T-cell (primary cell): Measurements from ENCODE around the gene VSTM4. TPM values are rescaled to one million over a fixed set of nuclear protein-coding genes. Genes with fewer than 3 reads are reported as not detected.

Source experiments
- ATAC-seq, 4 experiments: fragments of 200-7000 bp in 3 of 4; fragments of 150-1000 bp in 1 of 4; cut with Tn5 transposase; replicated peaks in 1 of 4; 1 replicate in 3 of 4; 2 replicates in 1 of 4; pipeline ENCODE4 v1.10.0; 2021; ENCODE audit warnings: moderate library complexity in 3 of 4, mild to moderate bottlenecking in 2 of 4, moderate number of reproducible peaks in 1 of 4
- CTCF ChIA-PET, 2 donors: fragments of 300-600 bp; sonication (Branson Sonifier 250); formaldehyde crosslinking; loops; one replicate each; lab custom pipeline; 2022; ENCODE audit warnings: antibody characterized with exemption in 2 of 2; lab: Charles Lee
- POLR2A ChIA-PET, 2 donors: fragments of 300-600 bp; sonication (Branson Sonifier 250); formaldehyde crosslinking; loops; one replicate each; lab custom pipeline; 2022; ENCODE audit warnings: antibody characterized with exemption in 2 of 2; lab: Charles Lee
- DNase-seq, 35 experiments: peaks; one replicate each; pipeline versions ENCODE4 v3.0.0 to v3.0.0-alpha.2; 2013 to 2023
- H3K27ac ChIP-seq: one replicate; pipeline ENCODE4 v1.5.1; 2013; ENCODE audit warnings: low read length
- H3K27me3 ChIP-seq, 2 experiments: replicated peaks in 1 of 2; 1 replicate in 1 of 2; 2 replicates in 1 of 2; pipeline versions ENCODE4 v1.6.1 to v1.7.0; 2013; ENCODE audit warnings: low read length in 1 of 2, mixed read lengths in 1 of 2; ENCODE audit not compliant: control insufficient read depth in 2 of 2, insufficient read depth in 2 of 2; ENCODE audit errors: extremely low read depth in 1 of 2
- H3K36me3 ChIP-seq, 2 donors: 1 replicate in 1 of 2; 2 replicates in 1 of 2; pipeline versions ENCODE4 v1.6.1 to v1.7.0; 2013; ENCODE audit warnings: low read length in 1 of 2; ENCODE audit not compliant: control insufficient read depth in 2 of 2, insufficient read depth in 1 of 2; ENCODE audit errors: extremely low read depth in 1 of 2
- H3K4me1 ChIP-seq, 2 experiments: 1 replicate in 1 of 2; 2 replicates in 1 of 2; pipeline versions ENCODE4 v1.6.1 to v1.7.0; 2013; ENCODE audit warnings: low read length in 2 of 2, mixed read lengths in 1 of 2; ENCODE audit not compliant: insufficient read depth in 2 of 2, control insufficient read depth in 1 of 2; ENCODE audit errors: extremely low read depth in 1 of 2
- H3K4me3 ChIP-seq, 2 donors: 1 replicate in 1 of 2; 2 replicates in 1 of 2; pipeline versions ENCODE4 v1.5.1 to v1.7.0; 2013; ENCODE audit warnings: mild to moderate bottlenecking in 2 of 2, low read length in 1 of 2, moderate library complexity in 1 of 2; ENCODE audit not compliant: control insufficient read depth in 1 of 2; ENCODE audit errors: extremely low read depth in 1 of 2
- H3K9me3 ChIP-seq: 2 replicates; pipeline ENCODE4 v1.7.0; 2013
- H3K27ac Mint-ChIP-seq, 2 donors: one replicate each; pipeline ENCODE4 v1.8.0; 2020 to 2021; ENCODE audit warnings: mild to moderate bottlenecking in 2 of 2, mixed read lengths in 2 of 2
- H3K27me3 Mint-ChIP-seq, 2 donors: one replicate each; pipeline ENCODE4 v1.8.0; 2021 to 2022; ENCODE audit warnings: mixed read lengths in 2 of 2
- H3K36me3 Mint-ChIP-seq: one replicate; pipeline ENCODE4 v1.8.0; 2021; ENCODE audit warnings: mixed read lengths
- H3K4me1 Mint-ChIP-seq, 3 donors: one replicate each; pipeline ENCODE4 v1.8.0; 2020 to 2022; ENCODE audit warnings: mixed read lengths in 3 of 3, mild to moderate bottlenecking in 1 of 3
- H3K4me3 Mint-ChIP-seq, 3 donors: one replicate each; pipeline ENCODE4 v1.8.0; 2020 to 2022; ENCODE audit warnings: mild to moderate bottlenecking in 3 of 3, mixed read lengths in 3 of 3, moderate library complexity in 3 of 3
- H3K9me3 Mint-ChIP-seq, 3 donors: one replicate each; pipeline ENCODE4 v1.8.0; 2020 to 2022; ENCODE audit warnings: mixed read lengths in 3 of 3
- WGBS: methylation state at CpG from one replicate; pipeline ENCODE4 v1.1.5; 2013; ENCODE audit warnings: missing lambda C conversion rate; ENCODE audit not compliant: insufficient coverage; 5-methylcytosine and 5-hydroxymethylcytosine counted together
- total RNA-seq, 35 experiments: library from RNA in 6 of 35; stranded (reverse) in 6 of 35; fragments of 120-200 nt in 1 of 35; gene quantifications; one replicate each; pipeline versions ENCODE4 v1.2.1 to v1.2.4 and lab custom pipeline; 2013 to 2026

VSTM4 gene
- total RNA-seq, 5 donors from 2014 or later (not counting 1 experiment from before 2014, with no cell fraction given) = 0.09 to 0.19 (median 0.10) TPM; not detected in 2

GRCh38 chr10:49039409-49039808 is 75.9 kb downstream of the VSTM4 start:
- peaks cover 0 to 4% of the 10 kb centered on the region in 2 experiments for H3K27me3 ChIP-seq
- 100% methylated on average over 3 of the region's 7 CpGs for WGBS
- no peak overlapping the region for H3K27ac Mint-ChIP-seq
- H3K9me3 Mint-ChIP-seq = no peaks in the 10 kb centered on the region
- no peaks in the 10 kb centered on the region for H3K36me3 ChIP-seq
- peaks cover 4 to 8% of the 10 kb centered on the region in 2 donors for H3K27me3 Mint-ChIP-seq
- DNase-seq (no peak), ATAC-seq (no peak)
- H3K4me1 ChIP-seq = no peaks in the 10 kb centered on the region
- no peaks in the 10 kb centered on the region for H3K9me3 ChIP-seq
- H3K27ac ChIP-seq = no peak overlapping the region
- H3K4me3 ChIP-seq = no peak overlapping the region
- H3K4me1 Mint-ChIP-seq = no peaks in the 10 kb centered on the region
- POLR2A ChIA-PET = no interaction called here
- no peak overlapping the region for H3K4me3 Mint-ChIP-seq
- CTCF ChIA-PET = no interaction called here
- H3K36me3 Mint-ChIP-seq = no peaks in the 10 kb centered on the region

- no peak overlapping the region for H3K27ac ChIP-seq
- H3K27ac Mint-ChIP-seq = no peak overlapping the region
- H3K4me3 Mint-ChIP-seq = no peak overlapping the region
- DNase-seq (no peak), ATAC-seq (no peak)
- ChIA-PET POLR2A (no interaction called here), CTCF (no interaction called here)
- H3K4me3 ChIP-seq = no peak overlapping the region
- no peaks in the 10 kb centered on the region for H3K4me1 Mint-ChIP-seq
- H3K36me3 ChIP-seq = no peaks in the 10 kb centered on the region
- peaks cover 4% of the 10 kb centered on the region in 2 donors for H3K27me3 Mint-ChIP-seq
- WGBS = 83% methylated on average over 5 of the region's 5 CpGs
- H3K36me3 Mint-ChIP-seq = no peaks in the 10 kb centered on the region
- H3K27me3 ChIP-seq = peaks cover 0 to 4% of the 10 kb centered on the region in 2 experiments
- H3K9me3 ChIP-seq = no peaks in the 10 kb centered on the region
- H3K9me3 Mint-ChIP-seq = no peaks in the 10 kb centered on the region
- H3K4me1 ChIP-seq = no peaks in the 10 kb centered on the region
Observed at GRCh38 chr10:49038711-49039110, 76.6 kb downstream of the VSTM4 start.

- no peak for DNase-seq
- ChIA-PET CTCF (no interaction called here), POLR2A (no interaction called here)
- H3K4me1 Mint-ChIP-seq = no peaks in the 10 kb centered on the region
- no peak for ATAC-seq
- H3K27ac ChIP-seq = no peak overlapping the region
- peaks cover 1 to 4% of the 10 kb centered on the region in 2 donors for H3K27me3 Mint-ChIP-seq
- H3K4me1 ChIP-seq = no peaks in the 10 kb centered on the region
- no peak overlapping the region for H3K4me3 ChIP-seq
- no peaks in the 10 kb centered on the region for H3K9me3 Mint-ChIP-seq
- no peak overlapping the region for H3K27ac Mint-ChIP-seq
- H3K4me3 Mint-ChIP-seq = no peak overlapping the region
- no peaks in the 10 kb centered on the region for H3K36me3 Mint-ChIP-seq
- no peaks in the 10 kb centered on the region for H3K36me3 ChIP-seq
- 76% methylated on average over 6 of the region's 7 CpGs for whole genome bisulfite sequencing
- H3K27me3 ChIP-seq = peaks cover 0 to 2% of the 10 kb centered on the region in 2 experiments
- H3K9me3 ChIP-seq = no peaks in the 10 kb centered on the region
Observed at GRCh38 chr10:49037187-49037586, 78.1 kb downstream of the VSTM4 start.

GRCh38 chr10:49036638-49037037 is 78.7 kb downstream of the VSTM4 start:
- H3K4me1 ChIP-seq = no peaks in the 10 kb centered on the region
- no peak overlapping the region for H3K4me3 ChIP-seq
- no peak for DNase-seq
- no peak overlapping the region for H3K27ac ChIP-seq
- no peaks in the 10 kb centered on the region for H3K9me3 ChIP-seq
- CTCF ChIA-PET = no interaction called here
- 93% methylated on average over 2 of the region's 3 CpGs for WGBS
- no peaks in the 10 kb centered on the region for H3K36me3 Mint-ChIP-seq
- H3K27ac Mint-ChIP-seq = no peak overlapping the region
- no peaks in the 10 kb centered on the region for H3K4me1 Mint-ChIP-seq
- peaks cover 0 to under 1% of the 10 kb centered on the region in 2 donors for H3K27me3 Mint-ChIP-seq
- H3K36me3 ChIP-seq = no peaks in the 10 kb centered on the region
- no peak for ATAC-seq
- H3K4me3 Mint-ChIP-seq = no peak overlapping the region
- H3K27me3 ChIP-seq = peaks cover 0 to 2% of the 10 kb centered on the region in 2 experiments
- POLR2A ChIA-PET = no interaction called here
- H3K9me3 Mint-ChIP-seq = no peaks in the 10 kb centered on the region

GRCh38 chr10:49035920-49036319 is 79.4 kb downstream of the VSTM4 start:
- Histone ChIP-seq H3K4me3 (no peak overlapping the region), H3K27ac (no peak overlapping the region), H3K4me1 (no peaks in the 10 kb centered on the region), H3K27me3 (peaks cover 0 to 2% of the 10 kb centered on the region in 2 experiments), H3K36me3 (no peaks in the 10 kb centered on the region), H3K9me3 (no peaks in the 10 kb centered on the region)
- Mint-ChIP-seq H3K4me1 (no peaks in the 10 kb centered on the region), H3K36me3 (no peaks in the 10 kb centered on the region), H3K4me3 (no peak overlapping the region), H3K9me3 (no peaks in the 10 kb centered on the region), H3K27ac (no peak overlapping the region), H3K27me3 (no peaks in the 10 kb centered on the region)
- CTCF ChIA-PET = no interaction called here
- no CpG with 5 or more reads among the region's 8 CpGs for WGBS
- DNase-seq (no peak), ATAC-seq (no peak)
- POLR2A ChIA-PET = no interaction called here

GRCh38 chr10:49034925-49035324 is 80.4 kb downstream of the VSTM4 start:
- Histone ChIP-seq H3K27ac (no peak overlapping the region), H3K4me3 (no peak overlapping the region), H3K36me3 (no peaks in the 10 kb centered on the region), H3K4me1 (no peaks in the 10 kb centered on the region), H3K9me3 (no peaks in the 10 kb centered on the region), H3K27me3 (peaks cover 0 to 2% of the 10 kb centered on the region in 2 experiments)
- Mint-ChIP-seq H3K4me1 (no peaks in the 10 kb centered on the region), H3K27me3 (no peaks in the 10 kb centered on the region), H3K36me3 (no peaks in the 10 kb centered on the region), H3K27ac (no peak overlapping the region), H3K4me3 (no peak overlapping the region), H3K9me3 (no peaks in the 10 kb centered on the region)
- DNase-seq (no peak), ATAC-seq (no peak)
- POLR2A ChIA-PET = no interaction called here
- 85% methylated on average over 5 of the region's 6 CpGs for WGBS
- CTCF ChIA-PET = no interaction called here

- DNase-seq (no peak), ATAC-seq (no peak)
- Mint-ChIP-seq H3K27me3 (no peaks in the 10 kb centered on the region), H3K36me3 (no peaks in the 10 kb centered on the region), H3K9me3 (no peaks in the 10 kb centered on the region), H3K4me1 (no peaks in the 10 kb centered on the region), H3K4me3 (no peak overlapping the region), H3K27ac (no peak overlapping the region)
- ChIA-PET CTCF (no interaction called here), POLR2A (no interaction called here)
- no peaks in the 10 kb centered on the region for H3K4me1 ChIP-seq
- no peak overlapping the region for H3K27ac ChIP-seq
- H3K27me3 ChIP-seq = peaks cover 0 to 5% of the 10 kb centered on the region in 2 experiments
- WGBS = 100% methylated on average over 1 of the region's 1 CpG
- H3K36me3 ChIP-seq = no peaks in the 10 kb centered on the region
- H3K9me3 ChIP-seq = no peaks in the 10 kb centered on the region
- no peak overlapping the region for H3K4me3 ChIP-seq
Observed at GRCh38 chr10:49033939-49034338, 81.4 kb downstream of the VSTM4 start.
